ENCODE results near the gene ARID1B. TPM values are rescaled to one million over a fixed set of nuclear protein-coding genes. Genes with fewer than 3 reads are reported as not detected.

ARID1B gene
- total and polyA plus RNA-seq, 2 of the 4 experiments (the other 2 are of a cell fraction) = 14.5 to 20.1 TPM

- no TSS peak for BruUV-seq (replicated peaks)
- Histone ChIP-seq H3K56ac (ENCODE audit: extremely low read depth, insufficient read depth, low read length) (no peak overlapping the region), H3K79me1 (ENCODE audit: low read depth in 1 of 2, low read length in 2 of 2) (peaks cover 28 to 62% of the 10 kb centered on the region in 2 experiments), H3K9ac (ENCODE audit: low read depth, low read length) (no peak overlapping the region), H4K8ac (ENCODE audit: low read depth in 2 of 2, low read length in 2 of 2) (no peak overlapping the region), H2BK15ac (ENCODE audit: low read depth, low read length) (no peak overlapping the region), H3K36me3 (ENCODE audit: control insufficient read depth, insufficient read depth, low read length) (no peaks in the 10 kb centered on the region), H4K91ac (ENCODE audit: insufficient read depth, low read depth, low read length) (no peak overlapping the region), H2AFZ (replicated peaks; ENCODE audit: low read length, poor library complexity) (no peak overlapping the region), H3K27ac (ENCODE audit: insufficient read depth, low read length) (no peak overlapping the region), H3K4ac (ENCODE audit: low read depth, low read length) (no peak overlapping the region), H3K27me3 (ENCODE audit: control insufficient read depth, insufficient read depth, low read length) (no peaks in the 10 kb centered on the region), H3K9me1 (ENCODE audit: insufficient read depth, low read length) (peaks cover 8% of the 10 kb centered on the region), H3K18ac (ENCODE audit: low read depth, low read length) (no peak overlapping the region), H3K9me3 (ENCODE audit: control insufficient read depth, insufficient read depth, low read length) (no peaks in the 10 kb centered on the region), H4K5ac (ENCODE audit: low read depth, low read length) (no peak overlapping the region), H2AK9ac (replicated peaks; ENCODE audit: low read depth, low read length, poor library complexity) (no peak overlapping the region), H3K23ac (ENCODE audit: low read depth, low read length) (no peak overlapping the region), H2AK5ac (ENCODE audit: low read depth, low read length) (no peak overlapping the region), H3K14ac (replicated peaks; ENCODE audit: low read depth, low read length) (no peak overlapping the region), H2BK20ac (ENCODE audit: low read depth, low read length) (no peak overlapping the region), H2BK5ac (ENCODE audit: low read depth, low read length, poor library complexity, severe bottlenecking) (no peak overlapping the region), H3K4me2 (ENCODE audit: low read depth, low read length) (no peak overlapping the region), H2BK120ac (ENCODE audit: low read depth, low read length) (no peak overlapping the region), H3K4me1 (ENCODE audit: control insufficient read depth, insufficient read depth, low read length) (peaks cover 7% of the 10 kb centered on the region), H3K4me3 (ENCODE audit: insufficient read depth, low read depth, low read length) (no peak overlapping the region), H4K20me1 (ENCODE audit: insufficient read depth, low read length) (peaks cover 25% of the 10 kb centered on the region; the same call in 1 of the 2 replicates)
- TF ChIP-seq FOS (IDR thresholded peaks at IDR 0.05; ENCODE audit: low read depth, low read length) = no peak
- TF ChIP-seq CEBPB (IDR thresholded peaks at IDR 0.05; ENCODE audit: low read depth, low read length) = no peak
- TF ChIP-seq MXI1 (IDR thresholded peaks at IDR 0.05; ENCODE audit: borderline replicate concordance, low read depth, low read length) = no peak
- no peak for TF ChIP-seq CTCF (conservative IDR thresholded peaks at IDR 0.05; ENCODE audit: low read depth, low read length)
- no peak for TF ChIP-seq ELK1 (IDR thresholded peaks at IDR 0.05; ENCODE audit: borderline replicate concordance, low read depth, low read length)
- TF ChIP-seq POLR2A (IDR thresholded peaks at IDR 0.05; ENCODE audit: low read depth, low read length) = no peak
- no peak for TF ChIP-seq NFE2L2 (IDR thresholded peaks at IDR 0.05; ENCODE audit: low read depth, low read length)
- no peak for TF ChIP-seq USF2 (IDR thresholded peaks at IDR 0.05; ENCODE audit: low read depth, low read length)
- TF ChIP-seq SMC3 (IDR thresholded peaks at IDR 0.05; ENCODE audit: low read depth, low read length) = no peak
- no peak for TF ChIP-seq RFX5 (IDR thresholded peaks at IDR 0.05; ENCODE audit: low read depth, low read length)
- no peak for TF ChIP-seq MAZ (IDR thresholded peaks at IDR 0.05; ENCODE audit: borderline replicate concordance, low read depth, low read length)
- no peak for TF ChIP-seq MAFK (IDR thresholded peaks at IDR 0.05; ENCODE audit: low read depth, low read length)
- no peak for TF ChIP-seq CHD1 (IDR thresholded peaks at IDR 0.05; ENCODE audit: low read depth, low read length)
- no peak for TF ChIP-seq BHLHE40 (IDR thresholded peaks at IDR 0.05; ENCODE audit: low read depth, low read length)
- no peak for TF ChIP-seq RCOR1 (IDR thresholded peaks at IDR 0.05; ENCODE audit: insufficient replicate concordance, low read length)
- no peak for TF ChIP-seq RAD21 (IDR thresholded peaks at IDR 0.05; ENCODE audit: low read length)
- 100% methylated on average over 2 of the region's 4 CpGs; no CpG with 5 or more reads in 1 of the 2 experiments for WGBS, 2 experiments (ENCODE audit: extremely low coverage in 2 of 2, insufficient read length in 1 of 2)
- intact Hi-C loops (cut with micrococcal nuclease) (loop anchor here (10.0 kb wide), 1 partner anchor 379 kb away; no protein-coding TSS in a partner anchor), dilution Hi-C loops (cut with HindIII; ENCODE audit: low sequenced_read_pairs, unreplicated experiment) (no loop called here), in situ Hi-C loops (cut with MboI; ENCODE audit: low sequenced_read_pairs) (no loop called here)
- ATAC-seq (ENCODE audit: low read depth) = no peak
- no peak for DNase-seq
- ChIA-PET CTCF (interaction anchor here (0.6 to 1.4 kb wide), 2 partner anchors 19 to 1463 kb away, joined by 3 to 8 read pairs; no protein-coding TSS in a partner anchor), POLR2A (ENCODE audit: unreplicated experiment) (no interaction called here)
Measured at GRCh38 chr6:156943816-156944215, 166.6 kb downstream of the ARID1B start.

Measured in IMR-90 (cell line).